Measurements from ENCODE around the gene PATJ.

PATJ gene

GRCh38 chr1:62194651-62195544 lies 452.6 kb downstream of the PATJ start, which contains the start of gene L1TD1:
L1TD1 (plus strand) TSS chr1:62194849; CDS start chr1:62206629, 11,780 bp downstream.
- H3K4me2 ChIP-seq (ENCODE audit: low read length), result no peak within 1 kb of the TSS
- no peaks in the 10 kb centered on the region for H3K9me3 ChIP-seq (ENCODE audit: control insufficient read depth, low read length)
- no peaks in the 10 kb centered on the region for H3K79me2 ChIP-seq
- H3K4me1 ChIP-seq, result no peaks in the 10 kb centered on the region
- no peak within 1 kb of the TSS for H3K4me3 ChIP-seq (ENCODE audit: low read depth, low read length)
- H2AFZ ChIP-seq, result no peak within 1 kb of the TSS
- H3K9ac ChIP-seq, result no peak within 1 kb of the TSS
- no peaks in the 10 kb centered on the region for H3K27me3 ChIP-seq (ENCODE audit: control insufficient read depth, insufficient read depth, low read length)
- no peak within 1 kb of the TSS for H3K27ac ChIP-seq
- no peak for TF ChIP-seq CTCF (IDR thresholded peaks at IDR 0.05)
- no peaks in the 10 kb centered on the region for H3K36me3 ChIP-seq (ENCODE audit: control insufficient read depth, insufficient read depth, low read length)

GRCh38 chr1:62196086-62196690 lies 453.9 kb downstream of the PATJ start:
- no peaks in the 10 kb centered on the region for H3K36me3 ChIP-seq (ENCODE audit: control insufficient read depth, insufficient read depth, low read length)
- no peaks in the 10 kb centered on the region for H3K79me2 ChIP-seq
- H3K27me3 ChIP-seq (ENCODE audit: control insufficient read depth, insufficient read depth, low read length), result no peaks in the 10 kb centered on the region
- TF ChIP-seq CTCF (IDR thresholded peaks at IDR 0.05), result no peak
- H3K4me2 ChIP-seq (ENCODE audit: low read length), result no peak overlapping the region
- H3K4me3 ChIP-seq (ENCODE audit: low read depth, low read length), result no peak overlapping the region
- H3K4me1 ChIP-seq, result no peaks in the 10 kb centered on the region
- H3K9ac ChIP-seq, result no peak overlapping the region
- no peak overlapping the region for H3K27ac ChIP-seq
- no peaks in the 10 kb centered on the region for H3K9me3 ChIP-seq (ENCODE audit: control insufficient read depth, low read length)
- no peak overlapping the region for H2AFZ ChIP-seq

GRCh38 chr1:62198069-62198780 lies 455.9 kb downstream of the PATJ start:
- Histone ChIP-seq H3K79me2 (no peaks in the 10 kb centered on the region), H3K9me3 (ENCODE audit: control insufficient read depth, low read length) (no peaks in the 10 kb centered on the region), H3K27ac (no peak overlapping the region), H3K4me1 (no peaks in the 10 kb centered on the region), H3K4me3 (ENCODE audit: low read depth, low read length) (no peak overlapping the region), H3K4me2 (ENCODE audit: low read length) (no peak overlapping the region), H3K9ac (no peak overlapping the region), H3K27me3 (ENCODE audit: control insufficient read depth, insufficient read depth, low read length) (no peaks in the 10 kb centered on the region), H2AFZ (no peak overlapping the region), H3K36me3 (ENCODE audit: control insufficient read depth, insufficient read depth, low read length) (no peaks in the 10 kb centered on the region)
- TF ChIP-seq CTCF (IDR thresholded peaks at IDR 0.05), result no peak

GRCh38 chr1:62198781-62199125 lies 456.5 kb downstream of the PATJ start:
- no peaks in the 10 kb centered on the region for H3K4me1 ChIP-seq
- H3K27ac ChIP-seq, result no peak overlapping the region
- H3K9ac ChIP-seq, result no peak overlapping the region
- no peak overlapping the region for H2AFZ ChIP-seq
- no peak overlapping the region for H3K4me3 ChIP-seq (ENCODE audit: low read depth, low read length)
- H3K79me2 ChIP-seq, result no peaks in the 10 kb centered on the region
- no peaks in the 10 kb centered on the region for H3K27me3 ChIP-seq (ENCODE audit: control insufficient read depth, insufficient read depth, low read length)
- no peaks in the 10 kb centered on the region for H3K36me3 ChIP-seq (ENCODE audit: control insufficient read depth, insufficient read depth, low read length)
- TF ChIP-seq CTCF (IDR thresholded peaks at IDR 0.05), result no peak
- H3K9me3 ChIP-seq (ENCODE audit: control insufficient read depth, low read length), result no peaks in the 10 kb centered on the region
- no peak overlapping the region for H3K4me2 ChIP-seq (ENCODE audit: low read length)
